Mucosa of descending colon (tissue), 3 donors: Measurements from ENCODE around the gene HOXA11. TPM values are rescaled to one million over a fixed set of nuclear protein-coding genes. Genes with fewer than 3 reads are reported as not detected.
A peak's percentile ranks its signal among the peaks of the same experiment; 100 is the strongest.

Source experiments
- ATAC-seq: fragments of 200-7000 bp; cut with Tn5 transposase; one replicate; pipeline ENCODE4 v1.9.1; 2020; ENCODE audit warnings: mild to moderate bottlenecking, moderate library complexity
- DNase-seq, 3 donors: peaks; one replicate each; pipeline ENCODE4 v3.0.0-alpha.2; 2020
- H3K36me3 ChIP-seq: fragments of 200-600 bp; one replicate; pipeline ENCODE4 v1.8.0; 2021; ENCODE audit warnings: low read depth, mild to moderate bottlenecking
- H3K4me1 ChIP-seq: fragments of 200-600 bp; one replicate; pipeline ENCODE4 v1.8.0; 2021; ENCODE audit warnings: low read depth, mild to moderate bottlenecking
- H3K4me3 ChIP-seq: fragments of 200-600 bp; one replicate; pipeline ENCODE4 v1.8.0; 2021; ENCODE audit warnings: mild to moderate bottlenecking
- H3K9me3 ChIP-seq: fragments of 200-600 bp; one replicate; pipeline ENCODE4 v1.8.0; 2021; ENCODE audit warnings: mild to moderate bottlenecking
- intact Hi-C, 2 donors: fragments of 100-400 bp; cut with DNase I in 1 of 2; cut with micrococcal nuclease in 1 of 2; formaldehyde crosslinking; loops; one replicate each; pipeline versions ENCODE4 v1.11.0 to v1.11.1; 2022; cut with DNase I, micrococcal nuclease
- total RNA-seq, 3 donors: library from RNA; stranded (reverse); fragmentation: NEBNext Ultra II Directional in 2 of 3; extraction: Animal tissue kit (Norgen Biotek cat#: 25700) in 2 of 3; gene quantifications; one replicate each; pipeline versions ENCODE4 v1.2.1 to v1.2.4, GENCODE V29; 2021 to 2023
- TF ChIP-seq, protein P1 (sequence below): fragments of 200-600 bp; IDR thresholded peaks from one replicate; pipeline ENCODE4 v1.8.0; 2022; ENCODE audit warnings: antibody characterized with exemption, mild to moderate bottlenecking
- donor health status: DM: no; HTN: no; CAD: no; lungs with moderate emphysema.
- donor health status: DM: no; HTN: no; CAD: no.
- donor health status: DM: no; HTN: yes; CAD: no.

The HOXA11 gene
- total RNA-seq, 3 donors from 2014 or later, result 3.2 to 27.2 (median 5.4) TPM

DNA sequence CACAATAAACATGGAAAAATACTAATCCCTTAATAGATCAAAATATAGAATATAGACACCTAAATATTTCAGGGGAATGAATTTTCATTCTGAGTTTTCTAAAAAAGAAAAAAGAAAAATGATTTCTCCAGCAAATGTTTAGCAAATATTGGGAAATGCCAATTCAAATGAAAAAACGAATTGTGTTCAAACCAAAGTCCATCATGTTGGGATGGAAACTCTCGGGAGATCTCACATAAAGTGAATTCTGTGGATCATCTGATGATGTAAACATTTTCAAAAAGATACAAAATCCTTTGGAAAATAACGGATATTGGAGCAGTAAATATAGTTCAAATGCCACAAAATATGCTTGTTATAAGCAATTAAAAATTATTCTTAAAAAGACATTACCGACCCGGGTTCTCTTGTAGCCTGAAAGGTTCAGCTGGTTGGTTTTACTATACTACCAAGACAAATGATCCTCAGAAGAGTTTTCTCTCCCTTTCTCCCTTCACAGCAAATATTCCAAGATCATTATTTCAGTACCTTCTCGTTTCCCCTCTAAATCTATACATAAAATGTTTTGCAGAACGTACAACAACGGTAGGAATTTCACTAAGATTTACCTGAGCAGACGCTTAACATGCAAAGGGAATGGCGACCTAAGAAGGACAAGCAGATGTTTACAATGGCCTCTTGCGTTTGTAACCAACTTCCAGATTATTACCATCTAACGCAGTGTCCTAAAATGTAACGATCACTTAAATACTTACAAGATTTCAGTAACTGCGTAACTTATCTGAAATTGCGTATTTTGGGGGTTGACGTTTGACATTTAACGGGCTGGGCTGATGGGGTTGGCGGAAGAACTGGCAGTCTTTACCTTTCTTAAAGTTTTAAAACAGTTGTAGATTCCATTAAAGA is 12.4 kb upstream of the HOXA11 start:
- ATAC-seq (no peak), DNase-seq (no peak)
- peaks cover 12% of the 10 kb centered on the region for H3K4me1 ChIP-seq
- no peaks in the 10 kb centered on the region for H3K9me3 ChIP-seq
- intact Hi-C loops, result loop anchor here in 1 of 2 donors (10.0 kb wide), 2 partner anchors 727 to 827 kb away; no protein-coding TSS in a partner anchor
- peak overlapping the region; percentile 68 for H3K4me3 ChIP-seq
- H3K36me3 ChIP-seq, result no peaks in the 10 kb centered on the region
- TF ChIP-seq, protein P1, sequence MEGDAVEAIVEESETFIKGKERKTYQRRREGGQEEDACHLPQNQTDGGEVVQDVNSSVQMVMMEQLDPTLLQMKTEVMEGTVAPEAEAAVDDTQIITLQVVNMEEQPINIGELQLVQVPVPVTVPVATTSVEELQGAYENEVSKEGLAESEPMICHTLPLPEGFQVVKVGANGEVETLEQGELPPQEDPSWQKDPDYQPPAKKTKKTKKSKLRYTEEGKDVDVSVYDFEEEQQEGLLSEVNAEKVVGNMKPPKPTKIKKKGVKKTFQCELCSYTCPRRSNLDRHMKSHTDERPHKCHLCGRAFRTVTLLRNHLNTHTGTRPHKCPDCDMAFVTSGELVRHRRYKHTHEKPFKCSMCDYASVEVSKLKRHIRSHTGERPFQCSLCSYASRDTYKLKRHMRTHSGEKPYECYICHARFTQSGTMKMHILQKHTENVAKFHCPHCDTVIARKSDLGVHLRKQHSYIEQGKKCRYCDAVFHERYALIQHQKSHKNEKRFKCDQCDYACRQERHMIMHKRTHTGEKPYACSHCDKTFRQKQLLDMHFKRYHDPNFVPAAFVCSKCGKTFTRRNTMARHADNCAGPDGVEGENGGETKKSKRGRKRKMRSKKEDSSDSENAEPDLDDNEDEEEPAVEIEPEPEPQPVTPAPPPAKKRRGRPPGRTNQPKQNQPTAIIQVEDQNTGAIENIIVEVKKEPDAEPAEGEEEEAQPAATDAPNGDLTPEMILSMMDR, result no peak

GRCh38 chr7:27196287-27196767 is 11.3 kb upstream of the HOXA11 start:
- TF ChIP-seq, protein P1, result peak; percentile 38
- Histone ChIP-seq H3K36me3 (no peaks in the 10 kb centered on the region), H3K4me3 (no peak overlapping the region), H3K9me3 (no peaks in the 10 kb centered on the region), H3K4me1 (peaks cover 19% of the 10 kb centered on the region)
- peak; percentile 89 to 99 (median 95) for DNase-seq
- intact Hi-C loops, result loop anchor here in 1 of 2 donors (10.0 kb wide), 2 partner anchors 728 to 828 kb away; no protein-coding TSS in a partner anchor
- peak; percentile 6 for ATAC-seq

- Histone ChIP-seq H3K36me3 (no peaks in the 10 kb centered on the region), H3K4me1 (peaks cover 28% of the 10 kb centered on the region), H3K9me3 (no peaks in the 10 kb centered on the region), H3K4me3 (no peak overlapping the region)
- TF ChIP-seq, protein P1, result no peak
- intact Hi-C loops, result loop anchor here in 1 of 2 donors (10.0 kb wide), 2 partner anchors 730 to 830 kb away; no protein-coding TSS in a partner anchor
- DNase-seq (peak in 2 of 3 donors; percentile 52 to 60), ATAC-seq (no peak)
Observed at GRCh38 chr7:27194686-27195379, 9.8 kb upstream of the HOXA11 start.

DNA sequence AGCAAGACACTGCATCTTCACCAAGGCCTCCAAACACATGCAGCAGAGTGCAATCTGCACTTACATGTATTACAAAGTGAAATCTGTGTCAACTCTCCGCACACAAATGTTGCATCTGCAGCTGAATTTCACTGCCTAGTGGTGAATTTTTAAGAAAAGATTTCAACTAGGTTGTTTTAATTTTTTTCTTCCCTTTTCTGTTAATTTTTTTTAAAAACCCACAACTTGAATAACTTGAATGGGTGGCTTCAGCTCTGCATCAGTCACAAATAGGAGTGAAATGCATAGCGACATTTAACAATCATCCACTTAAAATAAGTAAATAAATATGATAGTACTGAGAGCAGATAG is 8.9 kb upstream of the HOXA11 start:
- Histone ChIP-seq H3K36me3 (no peaks in the 10 kb centered on the region), H3K9me3 (no peaks in the 10 kb centered on the region), H3K4me3 (no peak overlapping the region), H3K4me1 (peaks cover 37% of the 10 kb centered on the region)
- TF ChIP-seq, protein P1, result no peak
- ATAC-seq (no peak), DNase-seq (no peak)
- intact Hi-C loops, result loop anchor here in 1 of 2 donors (10.0 kb wide), 2 partner anchors 731 to 831 kb away; no protein-coding TSS in a partner anchor

- intact Hi-C loops, result loop anchor here in 1 of 2 donors (10.0 kb wide), 2 partner anchors 731 to 831 kb away; no protein-coding TSS in a partner anchor
- no peak for ATAC-seq
Observed at GRCh38 chr7:27193335-27194001, 8.4 kb upstream of the HOXA11 start.

More at GRCh38 chr7:27193335-27194001, 8.4 kb upstream of the HOXA11 start:
- Histone ChIP-seq H3K9me3 (no peaks in the 10 kb centered on the region), H3K36me3 (no peaks in the 10 kb centered on the region), H3K4me3 (peak overlapping the region; percentile 2), H3K4me1 (peaks cover 40% of the 10 kb centered on the region)
- TF ChIP-seq, protein P1, result no peak
- DNase-seq, result peak in 2 of 3 donors; percentile 38 to 49
